Nephron (organoid): ENCODE data around the gene MACROD2.

Experiments used
- H3K27ac Mint-ChIP-seq, 3 experiments: 2 replicates each; pipeline ENCODE4 v1.8.0; 2020; ENCODE audit warnings: mixed read lengths in 3 of 3, mild to moderate bottlenecking in 2 of 3, moderate library complexity in 1 of 3
- H3K27me3 Mint-ChIP-seq: 2 replicates; pipeline ENCODE4 v1.8.0; 2021; ENCODE audit warnings: low read depth, mild to moderate bottlenecking, moderate library complexity, mixed read lengths
- H3K36me3 Mint-ChIP-seq: 2 replicates; pipeline ENCODE4 v1.8.0; 2020; ENCODE audit warnings: low read depth, mixed read lengths
- H3K4me1 Mint-ChIP-seq: 2 replicates; pipeline ENCODE4 v1.8.0; 2020; ENCODE audit warnings: mixed read lengths
- H3K4me3 Mint-ChIP-seq, 3 experiments: 2 replicates each; pipeline ENCODE4 v1.8.0; 2020; ENCODE audit warnings: mild to moderate bottlenecking in 3 of 3, mixed read lengths in 3 of 3, moderate library complexity in 2 of 3
- H3K9me3 Mint-ChIP-seq: 2 replicates; pipeline ENCODE4 v1.8.0; 2020; ENCODE audit warnings: mixed read lengths
- CTCF ChIP-seq, 3 experiments: fragments of 200-600 bp; sonication (generic); IDR thresholded peaks; one replicate each; pipeline ENCODE4 v1.5.0; 2021; ENCODE audit warnings: antibody characterized with exemption in 3 of 3; ENCODE audit not compliant: unreplicated experiment in 3 of 3

The MACROD2 gene

GRCh38 chr20:15627501-15627903, 1632.2 kb downstream of the MACROD2 start:
- H3K4me1 Mint-ChIP-seq, result peaks cover 10% of the 10 kb centered on the region
- no peak overlapping the region for H3K27ac Mint-ChIP-seq
- no peaks in the 10 kb centered on the region for H3K36me3 Mint-ChIP-seq
- no peak overlapping the region for H3K4me3 Mint-ChIP-seq
- TF ChIP-seq CTCF (IDR thresholded peaks at IDR 0.05; ENCODE audit: unreplicated experiment in 3 of 3), result no peak
- no peaks in the 10 kb centered on the region for H3K9me3 Mint-ChIP-seq
- peaks cover 3% of the 10 kb centered on the region for H3K27me3 Mint-ChIP-seq

GRCh38 chr20:15628851-15629353, 1633.6 kb downstream of the MACROD2 start:
- H3K4me1 Mint-ChIP-seq, result peaks cover 10% of the 10 kb centered on the region
- no peak for TF ChIP-seq CTCF (IDR thresholded peaks at IDR 0.05; ENCODE audit: unreplicated experiment in 3 of 3)
- H3K4me3 Mint-ChIP-seq, result no peak overlapping the region
- peaks cover 3% of the 10 kb centered on the region for H3K27me3 Mint-ChIP-seq
- H3K27ac Mint-ChIP-seq, result no peak overlapping the region
- no peaks in the 10 kb centered on the region for H3K9me3 Mint-ChIP-seq
- no peaks in the 10 kb centered on the region for H3K36me3 Mint-ChIP-seq

- Mint-ChIP-seq H3K27ac (no peak overlapping the region), H3K9me3 (peaks cover 3% of the 10 kb centered on the region), H3K4me1 (peaks cover 7% of the 10 kb centered on the region), H3K27me3 (peaks cover 3% of the 10 kb centered on the region), H3K36me3 (no peaks in the 10 kb centered on the region), H3K4me3 (no peak overlapping the region)
- TF ChIP-seq CTCF (IDR thresholded peaks at IDR 0.05; ENCODE audit: unreplicated experiment in 3 of 3), result no peak
These were observed 1635.0 kb downstream of the MACROD2 start for GRCh38 chr20:15630360-15630759.

GRCh38 chr20:15632680-15633079, 1637.4 kb downstream of the MACROD2 start:
- H3K4me3 Mint-ChIP-seq, result no peak overlapping the region
- TF ChIP-seq CTCF (IDR thresholded peaks at IDR 0.05; ENCODE audit: unreplicated experiment in 3 of 3), result no peak
- H3K4me1 Mint-ChIP-seq, result peaks cover 8% of the 10 kb centered on the region
- peaks cover 3% of the 10 kb centered on the region for H3K9me3 Mint-ChIP-seq
- H3K27me3 Mint-ChIP-seq, result no peaks in the 10 kb centered on the region
- no peak overlapping the region for H3K27ac Mint-ChIP-seq
- H3K36me3 Mint-ChIP-seq, result no peaks in the 10 kb centered on the region

- no peak overlapping the region for H3K4me3 Mint-ChIP-seq
- TF ChIP-seq CTCF (IDR thresholded peaks at IDR 0.05; ENCODE audit: unreplicated experiment in 3 of 3), result no peak
- H3K4me1 Mint-ChIP-seq, result peaks cover 22% of the 10 kb centered on the region
- H3K27me3 Mint-ChIP-seq, result peaks cover 7% of the 10 kb centered on the region
- H3K9me3 Mint-ChIP-seq, result peaks cover 3% of the 10 kb centered on the region
- no peaks in the 10 kb centered on the region for H3K36me3 Mint-ChIP-seq
- no peak overlapping the region for H3K27ac Mint-ChIP-seq
These were observed 1638.8 kb downstream of the MACROD2 start for GRCh38 chr20:15634102-15634501.

GRCh38 chr20:15637546-15637945, 1642.2 kb downstream of the MACROD2 start:
- Mint-ChIP-seq H3K27ac (peak overlapping the region; percentile 52 to 91 (median 68)), H3K4me3 (no peak overlapping the region), H3K4me1 (peaks cover 30% of the 10 kb centered on the region), H3K27me3 (peaks cover 15% of the 10 kb centered on the region), H3K9me3 (peaks cover 3% of the 10 kb centered on the region), H3K36me3 (no peaks in the 10 kb centered on the region)
- TF ChIP-seq CTCF (IDR thresholded peaks at IDR 0.05; ENCODE audit: unreplicated experiment in 3 of 3), result no peak
